HCT116 (cell line): ENCODE measurements around the gene DIPK1B. TPM values are rescaled to one million over a fixed set of nuclear protein-coding genes. Genes with fewer than 3 reads are reported as not detected.

Experiments used
- ATAC-seq: fragments of 200-7000 bp; cut with Tn5 transposase; 2 replicates; pipeline ENCODE4 v1.9.1; 2020; ENCODE audit warnings: mild to moderate bottlenecking, moderate library complexity
- BruUV-seq: library from RNA; stranded (reverse); fragments of 400-500 nt; replicated peaks from 2 replicates; lab custom pipeline; 2021; lab: Mats Ljungman, UMichigan
- CTCF ChIA-PET: fragments of 300-600 bp; sonication (Branson Sonifier 250); formaldehyde crosslinking; loops from one replicate; lab custom pipeline; 2021; ENCODE audit warnings: antibody characterized with exemption; lab: Charles Lee
- POLR2A ChIA-PET: fragments of 300-600, 350-600 bp; sonication (Branson Sonifier 250); formaldehyde crosslinking; loops from one replicate; lab custom pipeline; 2021; ENCODE audit warnings: antibody characterized with exemption; lab: Charles Lee
- RAD21 ChIA-PET, 2 experiments: fragments of 300-600 bp; sonication (Branson Sonifier 250); formaldehyde crosslinking; loops; one replicate each; lab custom pipeline; 2023; ENCODE audit warnings: low total read pairs in 2 of 2; ENCODE audit not compliant: uncharacterized antibody in 2 of 2, unreplicated experiment in 2 of 2, low non-redundant PET in 1 of 2; lab: Charles Lee
- DNase-seq: peaks from one replicate; pipeline ENCODE4 v3.0.0-alpha.2; 2010; ENCODE audit warnings: low read depth, low spot score
- H2AFZ ChIP-seq: fragments of 200-600 bp; shearing (Covaris generic), sonication (generic); 2 replicates; pipeline ENCODE4 v1.6.1; 2017; ENCODE audit warnings: low read depth, mixed run types, mixed read lengths, antibody characterized with exemption, low read length; ENCODE audit not compliant: poor library complexity, severe bottlenecking
- H3K27ac ChIP-seq: 2 replicates; pipeline ENCODE4 v1.5.1; 2012; ENCODE audit warnings: low read depth, low read length
- H3K27me3 ChIP-seq: fragments of 200-600 bp; sonication (generic); 2 replicates; pipeline ENCODE4 v1.6.1; 2016; ENCODE audit warnings: mixed run types, low read length, mixed read lengths; ENCODE audit not compliant: insufficient read depth
- H3K36me3 ChIP-seq, 2 experiments: fragments of 200-500 bp in 1 of 2; fragments of 200-600 bp in 1 of 2; sonication (Bioruptor generic) in 1 of 2; sonication (generic) in 1 of 2; 2 replicates each; pipeline versions ENCODE4 v1.5.1 to v1.6.1; 2014 to 2016; ENCODE audit warnings: low read length in 2 of 2, inconsistent platforms in 1 of 2, mixed read lengths in 1 of 2, mixed run types in 1 of 2; ENCODE audit not compliant: insufficient read depth in 2 of 2, control insufficient read depth in 1 of 2
- H3K4me1 ChIP-seq, 2 experiments: fragments of 200-600 bp in 1 of 2; sonication (generic) in 1 of 2; 2 replicates each; pipeline versions ENCODE4 v1.5.1 to v1.6.1; 2012 to 2017; ENCODE audit warnings: low read length in 2 of 2, inconsistent platforms in 1 of 2, mild to moderate bottlenecking in 1 of 2, mixed read lengths in 1 of 2, mixed run types in 1 of 2, moderate library complexity in 1 of 2; ENCODE audit not compliant: insufficient read depth in 2 of 2, control insufficient read depth in 1 of 2
- H3K4me2 ChIP-seq: fragments of 200-600 bp; sonication (generic); 2 replicates; pipeline ENCODE4 v1.6.1; 2017; ENCODE audit warnings: mixed run types, low read length, mixed read lengths
- H3K4me3 ChIP-seq, 2 experiments: fragments of 200-600 bp in 1 of 2; sonication (generic) in 1 of 2; replicated peaks in 1 of 2; 2 replicates each; pipeline ENCODE4 v1.5.1; 2011 to 2016; ENCODE audit warnings: low read length in 2 of 2, control low read depth in 1 of 2, low read depth in 1 of 2, mild to moderate bottlenecking in 1 of 2, mixed read lengths in 1 of 2, mixed run types in 1 of 2
- H3K79me2 ChIP-seq: fragments of 200-600 bp; sonication (generic); 2 replicates; pipeline ENCODE4 v1.6.1; 2017; ENCODE audit warnings: mild to moderate bottlenecking, mixed run types, low read length, moderate library complexity, mixed read lengths; ENCODE audit not compliant: insufficient read depth
- H3K9ac ChIP-seq: fragments of 200-600 bp; sonication (generic); 2 replicates; pipeline ENCODE4 v1.6.1; 2016; ENCODE audit warnings: low read length, mixed read lengths
- H3K9me2 ChIP-seq: fragments of 200-600 bp; sonication (generic), shearing (Covaris generic); 2 replicates; pipeline ENCODE4 v1.6.1; 2017; ENCODE audit warnings: mixed run types, mild to moderate bottlenecking, moderate library complexity; ENCODE audit not compliant: insufficient read depth
- H3K9me3 ChIP-seq, 2 experiments: fragments of 200-500 bp in 1 of 2; fragments of 200-600 bp in 1 of 2; sonication (Bioruptor generic) in 1 of 2; sonication (generic) in 1 of 2; 2 replicates each; pipeline ENCODE4 v1.6.1; 2014 to 2017; ENCODE audit warnings: low read length in 2 of 2, mixed read lengths in 2 of 2, inconsistent platforms in 1 of 2, low read depth in 1 of 2, mild to moderate bottlenecking in 1 of 2, mixed run types in 1 of 2, moderate library complexity in 1 of 2; ENCODE audit not compliant: control insufficient read depth in 1 of 2, insufficient read depth in 1 of 2
- H4K20me1 ChIP-seq: fragments of 200-600 bp; sonication (generic), shearing (Covaris generic); 2 replicates; pipeline ENCODE4 v1.6.1; 2017; ENCODE audit warnings: mixed run types, mild to moderate bottlenecking, moderate library complexity; ENCODE audit not compliant: insufficient read depth
- CBX3 ChIP-seq: IDR thresholded peaks from 2 replicates; pipeline ENCODE4 v1.6.1; 2012; ENCODE audit warnings: low read depth
- CEBPB ChIP-seq: IDR thresholded peaks from 2 replicates; pipeline ENCODE4 v1.6.1; 2012; ENCODE audit warnings: low read depth
- EZH2 ChIP-seq: fragments of 200-600 bp; sonication (generic); IDR thresholded peaks from 2 replicates; pipeline ENCODE4 v1.6.1; 2017; ENCODE audit warnings: antibody characterized with exemption, mixed run types
- FOSL1 ChIP-seq: IDR thresholded peaks from 2 replicates; pipeline ENCODE4 v1.6.1; 2012; ENCODE audit warnings: low read depth
- JUND ChIP-seq: IDR thresholded peaks from 2 replicates; pipeline ENCODE4 v1.6.1; 2012
- SIN3A ChIP-seq: IDR thresholded peaks from 2 replicates; pipeline ENCODE4 v1.6.1; 2012; ENCODE audit warnings: low read depth
- TCF7L2 ChIP-seq: IDR thresholded peaks from 2 replicates; pipeline ENCODE4 v1.7.0; 2011; ENCODE audit warnings: borderline replicate concordance, inconsistent platforms; ENCODE audit not compliant: insufficient read depth, insufficient read length; ENCODE audit errors: extremely low read depth
- ZFX ChIP-seq: fragments of 450-650 bp; IDR thresholded peaks from 2 replicates; pipeline ENCODE4 v1.6.1; 2017
- ZNF274 ChIP-seq: fragments of 200-500 bp; sonication (Bioruptor generic); IDR thresholded peaks from 2 replicates; pipeline ENCODE4 v1.6.1; 2014; ENCODE audit warnings: mild to moderate bottlenecking, low read depth, low read length, inconsistent platforms
- intact Hi-C: fragments of 100-400 bp; cut with micrococcal nuclease; formaldehyde crosslinking; loops from 2 replicates; pipeline ENCODE4 v1.10.0; 2022
- total RNA-seq: library from RNA; stranded (reverse); gene quantifications from one replicate; pipeline ENCODE4 v1.2.1, GENCODE V29; 2021; ENCODE audit not compliant: unreplicated experiment
- TF ChIP-seq, protein P1 (sequence below): IDR thresholded peaks from 2 replicates; pipeline ENCODE4 v1.6.1; 2012; ENCODE audit warnings: low read depth

DIPK1B gene
- total RNA-seq, 1 experiment from 2014 or later, result 15.6 TPM

DNA sequence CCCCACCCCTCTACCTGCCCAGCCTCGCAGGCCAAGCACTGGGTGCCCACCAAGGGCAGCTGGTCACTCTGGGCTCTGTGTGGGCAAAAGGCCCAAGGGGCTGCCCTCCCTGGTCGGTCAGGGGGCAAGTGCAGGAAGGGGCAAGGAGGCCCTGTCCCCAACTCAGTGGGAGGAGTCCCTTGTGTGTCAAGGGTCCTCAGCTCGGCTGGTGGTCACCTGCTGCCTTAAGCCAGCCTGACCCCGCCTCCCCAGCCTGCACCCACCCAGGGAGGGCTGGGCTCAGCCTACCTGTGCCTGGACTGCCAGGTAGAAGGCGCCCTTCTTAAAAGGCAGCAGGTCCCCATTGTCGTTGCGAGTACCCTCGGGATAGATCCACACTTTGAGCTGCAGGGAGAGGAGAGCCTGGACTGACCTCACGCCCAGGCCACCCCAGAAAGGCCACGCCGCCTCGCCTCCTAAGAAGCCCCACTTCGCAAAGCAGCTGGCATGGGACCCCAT is 36.0 kb upstream of the DIPK1B start (continued):
- TF ChIP-seq, protein P1, sequence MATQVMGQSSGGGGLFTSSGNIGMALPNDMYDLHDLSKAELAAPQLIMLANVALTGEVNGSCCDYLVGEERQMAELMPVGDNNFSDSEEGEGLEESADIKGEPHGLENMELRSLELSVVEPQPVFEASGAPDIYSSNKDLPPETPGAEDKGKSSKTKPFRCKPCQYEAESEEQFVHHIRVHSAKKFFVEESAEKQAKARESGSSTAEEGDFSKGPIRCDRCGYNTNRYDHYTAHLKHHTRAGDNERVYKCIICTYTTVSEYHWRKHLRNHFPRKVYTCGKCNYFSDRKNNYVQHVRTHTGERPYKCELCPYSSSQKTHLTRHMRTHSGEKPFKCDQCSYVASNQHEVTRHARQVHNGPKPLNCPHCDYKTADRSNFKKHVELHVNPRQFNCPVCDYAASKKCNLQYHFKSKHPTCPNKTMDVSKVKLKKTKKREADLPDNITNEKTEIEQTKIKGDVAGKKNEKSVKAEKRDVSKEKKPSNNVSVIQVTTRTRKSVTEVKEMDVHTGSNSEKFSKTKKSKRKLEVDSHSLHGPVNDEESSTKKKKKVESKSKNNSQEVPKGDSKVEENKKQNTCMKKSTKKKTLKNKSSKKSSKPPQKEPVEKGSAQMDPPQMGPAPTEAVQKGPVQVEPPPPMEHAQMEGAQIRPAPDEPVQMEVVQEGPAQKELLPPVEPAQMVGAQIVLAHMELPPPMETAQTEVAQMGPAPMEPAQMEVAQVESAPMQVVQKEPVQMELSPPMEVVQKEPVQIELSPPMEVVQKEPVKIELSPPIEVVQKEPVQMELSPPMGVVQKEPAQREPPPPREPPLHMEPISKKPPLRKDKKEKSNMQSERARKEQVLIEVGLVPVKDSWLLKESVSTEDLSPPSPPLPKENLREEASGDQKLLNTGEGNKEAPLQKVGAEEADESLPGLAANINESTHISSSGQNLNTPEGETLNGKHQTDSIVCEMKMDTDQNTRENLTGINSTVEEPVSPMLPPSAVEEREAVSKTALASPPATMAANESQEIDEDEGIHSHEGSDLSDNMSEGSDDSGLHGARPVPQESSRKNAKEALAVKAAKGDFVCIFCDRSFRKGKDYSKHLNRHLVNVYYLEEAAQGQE, result no peak
- TF ChIP-seq TCF7L2, result no peak
- TF ChIP-seq CEBPB, result no peak
- no peak for TF ChIP-seq JUND
- TF ChIP-seq ZFX, result no peak
- no peak for TF ChIP-seq SIN3A
- no peak for TF ChIP-seq EZH2
- no peak for TF ChIP-seq CBX3
- no peak for TF ChIP-seq ZNF274
- no peak for TF ChIP-seq FOSL1
- TF ChIP-seq, all 23 proteins: peak for 0

GRCh38 chr9:136676920-136677686 is 35.3 kb upstream of the DIPK1B start:
- Histone ChIP-seq H3K9me3 (no peaks in the 10 kb centered on the region), H3K9me2 (no peaks in the 10 kb centered on the region), H3K9ac (no peak overlapping the region), H3K4me3 (no peak overlapping the region), H3K36me3 (peaks cover 0 to 7% of the 10 kb centered on the region in 2 experiments; a peak in 2 of 4 replicates), H4K20me1 (no peaks in the 10 kb centered on the region), H3K27me3 (no peaks in the 10 kb centered on the region), H3K27ac (no peak overlapping the region), H3K4me2 (no peak overlapping the region), H3K4me1 (peaks cover 0 to 22% of the 10 kb centered on the region in 2 experiments; a peak in 1 of 4 replicates), H2AFZ (no peak overlapping the region), H3K79me2 (peaks cover 22% of the 10 kb centered on the region)
- POLR2A ChIA-PET, result interaction anchor here (1.5 kb wide), 1 partner anchor 10 kb away, joined by 3 read pairs; the partner anchor contains the start of gene AGPAT2
- DNase-seq, result no peak
- RAD21 ChIA-PET, result no interaction called here
- intact Hi-C loops, result no loop called here
- CTCF ChIA-PET, result interaction anchor here (0.8 kb wide), 1 partner anchor 16 kb away, joined by 3 read pairs; no protein-coding TSS in a partner anchor
- BruUV-seq, result no TSS peak
- TF ChIP-seq FOSL1 (no peak), CBX3 (no peak)
- ATAC-seq, result no peak
